Left cardiac atrium (tissue), 4 donors: ENCODE results near the gene MIDN. TPM values are rescaled to one million over a fixed set of nuclear protein-coding genes. Genes with fewer than 3 reads are reported as not detected.
"Not testable (repeated sequence)": the region's sequence is repeated elsewhere in the genome, so short reads cannot be mapped to it uniquely, and the experiment has no call there.

Experiments used
- ATAC-seq, 2 donors: fragments of 200-7000 bp; cut with Tn5 transposase; one replicate each; pipeline ENCODE4 v1.9.1; 2020; ENCODE audit warnings: mild to moderate bottlenecking in 2 of 2, moderate library complexity in 2 of 2
- DNase-seq: peaks from one replicate; pipeline ENCODE4 v3.0.0-alpha.2; 2020
- intact Hi-C, 2 donors: fragments of 100-400 bp; cut with DNase I; formaldehyde crosslinking; loops; one replicate each; pipeline versions ENCODE4 v1.14.1 to v1.15.1; 2022 to 2023
- long read RNA-seq: library from polyadenylated mRNA; unstranded; transcript quantifications from one replicate; pipeline ENCODE4 v2.0.0, GENCODE V29; 2021
- total RNA-seq, 2 donors: library from RNA; stranded (reverse); fragmentation: NEBNext Ultra II Directional; extraction: Animal tissue kit (Norgen Biotek cat#: 25700); gene quantifications; one replicate each; pipeline ENCODE4 v1.2.1, GENCODE V29; 2021
- donor health status: DM: no; HTN: yes; CAD: no.
- donor health status: DM: no; HTN: yes; CAD: no; lungs with severe emphysema.
- donor health status: DM: yes; HTN: yes; CAD: no.
- donor health status: Dilated cardiomyopathy.

Gene MIDN
- 100 to 1,000 TPM in 1 of 2 donors, 10 to 100 TPM in 1; 58.7 to 148 TPM for total RNA-seq
- long read RNA-seq, partial matches to known transcripts, result 4 of 5 reads
- long read RNA-seq, other reads (novel, unspliced or antisense), result 1 of 5 reads

DNA sequence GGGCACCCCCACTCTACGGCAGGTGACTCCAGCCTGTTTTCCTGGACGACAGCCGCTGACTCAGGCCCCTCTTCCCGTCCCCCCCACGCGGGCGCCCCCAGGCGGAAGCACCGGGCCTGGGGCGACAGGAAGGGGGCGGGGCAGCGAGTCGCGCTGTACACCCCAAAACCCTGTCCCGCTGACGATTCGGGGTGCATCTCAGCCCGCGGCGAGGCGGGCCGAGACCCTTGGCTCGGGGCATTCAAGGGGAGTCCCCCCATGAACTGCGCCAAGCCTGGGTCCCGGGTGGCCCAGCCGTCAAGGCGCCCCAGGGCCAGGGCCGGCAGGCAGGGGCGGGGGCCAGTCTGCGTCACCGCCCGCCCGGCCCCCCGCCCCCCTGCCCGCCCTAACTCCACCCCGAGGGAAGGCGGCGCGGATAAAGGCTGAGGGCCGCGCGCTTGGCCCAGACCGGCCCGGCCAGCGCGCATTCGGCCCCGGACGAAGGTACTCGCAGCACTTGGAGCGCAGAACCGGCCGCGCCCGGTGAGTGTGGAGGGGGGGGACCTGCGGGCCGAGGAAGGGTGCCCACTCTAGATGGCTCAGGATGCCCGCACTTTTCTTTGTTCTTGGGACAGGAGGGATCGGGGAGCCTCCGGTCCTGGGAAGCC is at the start of gene MIDN:
TSS of gene MIDN (plus strand) at position 445 of the 647 bp plus-strand sequence. CDS start 1,714 bp downstream, outside the sequence.
- DNase-seq (peak; percentile 90), ATAC-seq (peak; percentile 33 to 35)
- intact Hi-C loops, result no loop called here

DNA sequence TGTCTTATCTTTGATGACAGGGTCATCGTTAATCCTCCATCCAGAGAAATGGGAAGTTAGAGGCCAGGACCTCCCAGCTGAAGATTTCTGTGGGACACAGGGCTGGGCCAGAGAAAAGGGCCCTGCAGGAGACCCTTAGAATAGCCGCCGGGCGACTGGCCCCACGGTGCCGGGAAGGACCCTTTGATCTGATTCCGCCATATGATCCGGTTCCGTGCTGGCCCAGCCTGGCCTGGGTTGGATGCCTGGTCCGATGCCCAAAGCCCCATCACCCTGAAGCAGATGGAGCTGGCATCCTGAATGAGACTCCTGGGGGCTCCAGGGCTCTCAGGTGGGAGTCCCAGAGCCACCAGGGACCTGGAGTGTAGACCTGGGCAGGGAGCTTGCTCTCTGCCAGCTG is 48.9 kb upstream of the MIDN start:
- DNase-seq, result no peak
- intact Hi-C loops, result no loop called here
- ATAC-seq, result no peak

DNA sequence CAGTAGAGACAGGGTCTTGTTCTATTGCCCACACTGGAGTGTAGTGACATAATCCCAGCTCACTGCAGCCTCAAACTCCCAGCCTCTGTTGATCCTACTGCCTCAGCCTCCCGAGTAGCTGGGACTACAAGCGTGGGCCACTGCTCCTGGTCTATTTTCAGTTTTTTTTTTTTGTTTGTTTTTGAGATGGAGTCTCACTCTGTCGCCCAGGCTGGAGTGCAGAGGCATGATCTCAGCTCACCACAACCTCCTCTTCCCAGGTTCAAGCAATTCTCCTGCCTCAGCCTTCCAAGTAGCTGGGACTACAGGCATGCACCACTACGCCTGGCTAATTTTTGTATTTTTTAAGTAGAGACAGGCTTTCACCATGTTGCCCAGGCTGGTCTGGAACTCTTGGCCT is 47.8 kb upstream of the MIDN start:
- ATAC-seq, DNase-seq, intact Hi-C loops: not testable (repeated sequence)

- intact Hi-C loops, result no loop called here
These were observed 43.0 kb upstream of the MIDN start, which contains the start of gene STK11 for GRCh38 chr19:1205114-1206099. Gene STK11, plus strand, starts transcription at chr19:1205778. Its CDS starts 1,136 bp downstream, at chr19:1206914.

DNA sequence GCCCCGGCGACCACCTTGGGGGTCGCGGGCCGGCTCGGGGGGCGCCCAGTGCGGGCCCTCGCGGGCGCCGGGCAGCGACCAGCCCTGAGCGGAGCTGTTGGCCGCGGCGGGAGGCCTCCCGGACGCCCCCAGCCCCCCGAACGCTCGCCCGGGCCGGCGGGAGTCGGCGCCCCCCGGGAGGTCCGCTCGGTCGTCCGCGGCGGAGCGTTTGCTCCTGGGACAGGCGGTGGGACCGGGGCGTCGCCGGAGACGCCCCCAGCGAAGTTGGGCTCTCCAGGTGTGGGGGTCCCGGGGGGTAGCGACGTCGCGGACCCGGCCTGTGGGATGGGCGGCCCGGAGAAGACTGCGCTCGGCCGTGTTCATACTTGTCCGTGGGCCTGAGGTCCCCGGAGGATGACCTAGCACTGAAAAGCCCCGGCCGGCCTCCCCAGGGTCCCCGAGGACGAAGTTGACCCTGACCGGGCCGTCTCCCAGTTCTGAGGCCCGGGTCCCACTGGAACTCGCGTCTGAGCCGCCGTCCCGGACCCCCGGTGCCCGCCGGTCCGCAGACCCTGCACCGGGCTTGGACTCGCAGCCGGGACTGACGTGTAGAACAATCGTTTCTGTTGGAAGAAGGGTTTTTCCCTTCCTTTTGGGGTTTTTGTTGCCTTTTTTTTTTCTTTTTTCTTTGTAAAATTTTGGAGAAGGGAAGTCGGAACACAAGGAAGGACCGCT is 42.1 kb upstream of the MIDN start:
- DNase-seq (no peak), ATAC-seq (no peak)
- intact Hi-C loops, result no loop called here

More at GRCh38 chr19:1205114-1206099, 43.0 kb upstream of the MIDN start, which contains the start of gene STK11:
- ATAC-seq (peak; percentile 91 to 95), DNase-seq (peak; percentile 99)

DNA sequence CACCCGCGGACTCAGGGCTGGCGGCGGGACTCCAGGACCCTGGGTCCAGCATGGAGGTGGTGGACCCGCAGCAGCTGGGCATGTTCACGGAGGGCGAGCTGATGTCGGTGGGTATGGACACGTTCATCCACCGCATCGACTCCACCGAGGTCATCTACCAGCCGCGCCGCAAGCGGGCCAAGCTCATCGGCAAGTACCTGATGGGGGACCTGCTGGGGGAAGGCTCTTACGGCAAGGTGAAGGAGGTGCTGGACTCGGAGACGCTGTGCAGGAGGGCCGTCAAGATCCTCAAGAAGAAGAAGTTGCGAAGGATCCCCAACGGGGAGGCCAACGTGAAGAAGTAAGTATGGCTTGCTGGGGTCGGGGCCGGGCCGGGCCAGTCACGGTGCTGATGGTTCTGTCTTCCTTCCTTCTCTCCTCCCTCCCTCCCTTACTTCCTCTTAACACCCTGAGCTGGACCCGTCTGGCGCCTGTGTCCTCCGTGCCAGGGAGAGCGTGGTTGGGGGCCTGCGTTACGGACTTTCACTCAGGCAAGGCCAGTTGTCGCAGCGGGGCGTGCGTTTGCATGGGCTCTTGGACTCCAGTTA is 41.4 kb upstream of the MIDN start:
- DNase-seq, result peak; percentile 37
- intact Hi-C loops, result no loop called here
- ATAC-seq, result peak; percentile 4 to 16

DNA sequence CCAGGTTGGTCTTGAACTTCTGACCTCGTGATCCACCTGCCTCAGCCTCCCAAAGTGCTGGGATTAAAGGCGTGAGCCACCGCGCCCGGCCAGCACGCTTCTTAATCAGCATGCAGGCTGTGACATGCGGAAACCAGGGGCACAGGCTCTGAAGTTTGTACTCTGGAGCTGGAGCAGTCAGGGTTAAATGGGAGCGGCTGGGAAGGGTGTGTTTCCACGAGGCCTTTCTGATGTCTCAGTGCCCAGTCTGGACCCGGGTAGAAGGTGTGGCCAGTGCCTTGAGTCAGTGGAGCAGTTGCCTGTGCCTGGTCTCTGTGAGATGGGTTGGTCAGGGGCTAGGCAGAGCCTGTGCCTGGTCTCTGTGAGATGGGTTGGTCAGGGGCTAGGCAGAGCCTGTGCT is 39.6 kb upstream of the MIDN start:
- DNase-seq, intact Hi-C loops: not testable (repeated sequence)

GRCh38 chr19:1210227-1210538 is 38.2 kb upstream of the MIDN start:
- intact Hi-C loops, result no loop called here
- DNase-seq (no peak), ATAC-seq (no peak)

More for the DNA sequence above, 39.6 kb upstream of the MIDN start:
- not testable (repeated sequence) for ATAC-seq

DNA sequence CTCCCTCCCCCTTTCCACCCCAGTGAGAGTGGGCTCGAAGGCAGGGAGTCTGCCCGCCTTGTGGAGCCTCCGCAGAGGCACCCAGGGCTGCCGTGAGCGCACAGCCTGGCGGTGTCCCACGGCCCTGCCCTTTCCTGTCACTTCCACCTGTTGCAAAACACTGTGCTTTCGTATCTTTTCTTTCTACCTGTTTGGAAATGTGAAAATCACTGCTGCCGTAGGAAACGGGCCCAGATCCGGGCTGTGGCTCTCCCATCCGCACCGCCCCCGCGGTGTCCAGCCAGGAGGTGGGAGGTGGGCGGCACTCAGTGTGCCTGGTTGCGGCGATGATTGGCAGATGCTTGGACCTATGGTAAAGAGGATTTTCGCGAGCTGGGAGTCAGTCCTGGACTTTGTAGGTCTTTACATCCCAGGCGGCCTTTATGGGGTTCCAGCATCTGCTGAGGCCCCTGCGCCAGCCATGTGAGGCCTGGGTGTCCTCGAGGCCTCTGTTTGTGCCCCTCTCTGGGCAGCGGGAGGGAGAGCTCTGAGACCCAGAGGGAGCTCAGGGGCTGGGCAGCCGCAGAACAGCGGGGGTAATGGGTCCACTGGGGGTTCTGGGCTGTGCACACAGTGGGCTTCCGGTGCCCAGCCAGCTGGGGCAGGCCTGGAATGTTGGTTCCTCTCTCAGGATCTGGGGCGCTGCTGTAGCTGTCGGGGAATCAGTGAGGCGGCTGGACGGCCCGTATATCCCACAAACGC is 36.7 kb upstream of the MIDN start:
- ATAC-seq (no peak), DNase-seq (peak; percentile 40)
- intact Hi-C loops, result no loop called here

DNA sequence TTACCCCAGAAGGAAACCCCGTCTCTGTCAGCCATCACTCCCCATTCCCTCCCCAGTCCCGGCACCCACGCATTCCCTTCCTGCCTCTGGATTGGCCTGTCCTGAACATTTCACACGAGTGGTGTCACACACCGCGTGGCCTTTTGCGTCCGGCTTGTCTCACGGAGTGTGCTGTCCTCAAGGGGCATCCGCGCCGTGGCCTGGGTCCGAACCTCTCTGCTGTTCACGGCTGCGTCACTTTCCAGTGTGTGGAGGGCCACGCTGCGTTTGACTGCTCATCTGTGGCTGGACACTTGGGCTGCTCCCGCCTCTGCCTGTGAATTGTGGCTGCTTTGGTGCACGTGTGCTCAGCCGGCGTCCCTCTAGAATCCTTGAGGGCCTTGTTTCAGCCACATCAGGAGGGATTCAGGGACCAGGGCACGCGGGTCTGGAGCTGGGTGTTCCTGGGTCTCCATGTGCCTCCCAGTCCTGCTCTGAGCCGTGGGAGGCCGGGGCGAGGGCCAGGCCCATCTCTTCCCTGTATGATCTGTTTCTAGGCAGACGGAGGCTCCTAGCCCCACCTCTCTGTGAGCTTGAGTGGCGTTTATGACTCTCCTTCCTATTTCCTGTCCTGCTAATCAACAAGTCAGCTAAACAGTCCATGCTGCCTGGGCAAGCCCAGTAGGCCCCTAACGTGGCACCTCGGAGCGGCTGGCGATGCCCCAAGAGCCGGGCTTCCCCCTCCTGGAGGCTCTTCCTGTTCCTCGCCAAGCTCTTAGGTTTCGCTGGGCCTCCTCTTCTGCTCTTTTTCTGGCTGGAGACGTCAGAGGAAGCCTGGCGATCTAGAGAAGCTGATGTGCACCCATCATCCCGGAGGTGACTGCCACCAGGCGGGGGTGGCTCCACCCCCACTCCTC is 34.7 kb upstream of the MIDN start:
- peak; percentile 55 to 65 for ATAC-seq
- peak; percentile 76 for DNase-seq
- intact Hi-C loops, result no loop called here

DNA sequence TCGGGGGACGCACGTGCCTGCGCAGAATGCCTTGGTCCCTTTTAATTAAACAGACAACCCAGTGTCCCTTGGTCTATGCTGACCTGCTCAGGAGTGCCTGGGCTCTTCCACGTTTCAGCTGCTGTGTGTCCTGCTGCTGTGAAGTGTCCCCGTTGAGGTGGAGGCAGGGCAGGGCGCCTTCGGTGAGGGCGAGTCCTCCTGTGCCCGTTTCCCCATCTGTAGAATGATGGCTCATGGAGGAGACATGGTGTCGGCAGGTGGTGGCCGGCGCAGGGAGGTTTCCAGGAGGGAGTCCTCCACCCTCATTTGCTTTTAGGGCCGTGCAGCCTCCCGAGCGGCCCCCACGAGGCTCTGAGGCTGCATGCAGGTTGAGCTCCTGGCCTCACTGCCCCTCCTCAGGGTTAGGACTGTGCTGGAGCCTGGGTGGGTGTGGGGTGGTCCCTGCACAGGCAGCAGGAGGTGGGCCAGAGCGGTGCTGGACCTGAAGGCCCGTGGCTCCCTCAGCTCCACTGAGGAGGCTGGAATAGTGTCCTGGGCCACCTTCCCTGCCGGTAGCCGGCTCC is 34.0 kb upstream of the MIDN start:
- intact Hi-C loops, result no loop called here
- ATAC-seq (peak; percentile 0 to 1), DNase-seq (no peak)

GRCh38 chr19:1214862-1215731 is 33.3 kb upstream of the MIDN start:
- ATAC-seq (peak; percentile 68 to 75), DNase-seq (peak; percentile 77)
- intact Hi-C loops, result no loop called here

DNA sequence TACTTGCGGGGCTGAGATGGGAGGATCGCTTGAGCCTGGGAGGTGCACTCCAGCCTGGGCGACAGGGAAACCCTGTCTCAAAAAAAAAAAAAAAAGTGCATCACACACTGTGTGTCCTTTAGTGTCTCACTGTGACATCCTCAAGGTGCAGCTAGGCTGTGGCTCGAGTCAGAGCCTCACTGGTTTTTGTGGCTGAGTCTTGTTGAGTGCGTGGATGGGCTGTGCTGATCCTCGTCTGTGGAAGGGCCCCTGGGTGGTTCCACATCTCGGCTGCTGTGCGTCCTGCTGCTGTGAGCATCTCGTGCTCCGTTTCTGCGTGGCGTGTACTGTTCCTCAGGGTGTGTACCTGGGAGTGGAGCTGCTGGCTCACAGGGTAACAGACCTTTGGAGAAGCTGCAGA is 31.6 kb upstream of the MIDN start:
- no peak for DNase-seq
- intact Hi-C loops, result no loop called here
- no peak for ATAC-seq

GRCh38 chr19:1217366-1217765 is 31.0 kb upstream of the MIDN start:
- ATAC-seq (no peak), DNase-seq (no peak)
- intact Hi-C loops, result no loop called here

GRCh38 chr19:1218751-1219567 is 29.4 kb upstream of the MIDN start:
- ATAC-seq, result no peak
- intact Hi-C loops, result no loop called here
- no peak for DNase-seq
